SJCRH30 (cell line): ENCODE measurements around the gene IL23R. TPM values are rescaled to one million over a fixed set of nuclear protein-coding genes. Genes with fewer than 3 reads are reported as not detected.

Source experiments
- DNase-seq, 2 experiments: peaks; one replicate each; pipeline ENCODE4 v3.0.0-alpha.2; 2015 to 2020
- H3K27ac ChIP-seq: fragments of 250-450 bp; sonication (Bioruptor Pico); 2 replicates; pipeline ENCODE4 v1.5.1; 2020; ENCODE audit warnings: mild to moderate bottlenecking, moderate library complexity
- H3K27me3 ChIP-seq: fragments of 250-450 bp; sonication (Bioruptor Pico); 2 replicates; pipeline ENCODE4 v1.5.1; 2020; ENCODE audit warnings: mild to moderate bottlenecking, moderate library complexity
- H3K36me3 ChIP-seq: fragments of 250-450 bp; sonication (Bioruptor Pico); 2 replicates; pipeline ENCODE4 v1.5.1; 2020; ENCODE audit warnings: mild to moderate bottlenecking, moderate library complexity
- H3K4me1 ChIP-seq: fragments of 250-450 bp; sonication (Bioruptor Pico); 2 replicates; pipeline ENCODE4 v1.5.1; 2020; ENCODE audit warnings: mild to moderate bottlenecking, moderate library complexity
- H3K4me3 ChIP-seq: fragments of 250-450 bp; sonication (Bioruptor Pico); 2 replicates; pipeline ENCODE4 v1.5.1; 2020; ENCODE audit warnings: mild to moderate bottlenecking, moderate library complexity
- H3K9me3 ChIP-seq: fragments of 250-450 bp; sonication (Bioruptor Pico); replicated peaks from 2 replicates; pipeline ENCODE4 v1.5.1; 2020; ENCODE audit warnings: mild to moderate bottlenecking, moderate library complexity
- total RNA-seq: library from RNA; depleted of rRNA; stranded (reverse); fragments of >200 nt; shearing (Covaris generic); gene quantifications from 2 replicates; pipeline ENCODE4 v1.2.3, GENCODE V29; 2014

Gene IL23R
- total RNA-seq, 1 experiment from 2014 or later: not detected

DNA sequence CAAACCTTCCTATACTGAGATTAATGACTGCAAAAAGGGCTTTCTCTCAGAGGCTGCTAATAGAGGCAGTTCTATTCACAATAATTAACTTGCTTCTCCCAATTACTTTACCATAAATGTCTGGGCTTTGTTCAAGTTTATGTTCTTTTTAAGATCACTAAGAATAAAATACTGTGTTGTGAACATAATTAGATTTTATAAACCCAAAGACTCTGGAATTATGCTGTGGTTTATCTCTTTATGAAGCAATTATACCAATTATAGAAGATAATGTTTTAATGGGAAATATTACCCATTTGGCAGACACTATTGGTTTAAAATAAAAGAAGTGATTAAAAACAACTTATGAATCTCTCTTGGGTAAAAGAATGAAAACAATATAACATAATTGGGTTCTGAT, 97.9 kb downstream of the IL23R start:
- Histone ChIP-seq H3K9me3 (no peaks in the 10 kb centered on the region), H3K4me3 (no peak overlapping the region), H3K27me3 (no peaks in the 10 kb centered on the region), H3K36me3 (no peaks in the 10 kb centered on the region), H3K27ac (no peak overlapping the region), H3K4me1 (no peaks in the 10 kb centered on the region)
- DNase-seq: no peak

DNA sequence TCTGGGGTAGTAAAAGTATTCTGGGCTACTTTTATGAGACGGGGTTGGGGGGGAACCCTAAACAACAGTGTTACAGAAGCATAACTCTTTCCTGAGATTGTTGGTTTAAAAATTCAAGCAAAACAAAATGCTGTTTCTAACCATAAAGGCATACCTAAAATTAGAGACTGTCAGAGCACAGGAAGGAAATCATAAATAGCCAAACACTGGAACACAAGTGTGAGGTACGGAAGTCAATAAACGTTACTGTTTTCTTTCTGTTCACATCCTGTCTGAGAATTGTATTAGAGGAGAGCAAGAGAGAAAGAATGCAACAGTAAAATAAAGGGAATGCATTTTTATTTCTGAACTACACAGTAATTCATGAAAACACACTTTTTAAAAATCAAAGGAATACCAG, 98.6 kb downstream of the IL23R start:
- Histone ChIP-seq H3K27ac (no peak overlapping the region), H3K9me3 (no peaks in the 10 kb centered on the region), H3K4me3 (no peak overlapping the region), H3K4me1 (no peaks in the 10 kb centered on the region), H3K27me3 (no peaks in the 10 kb centered on the region), H3K36me3 (no peaks in the 10 kb centered on the region)
- DNase-seq: no peak

- H3K36me3 ChIP-seq: no peaks in the 10 kb centered on the region
- H3K9me3 ChIP-seq: no peaks in the 10 kb centered on the region
- DNase-seq: no peak
- H3K4me3 ChIP-seq: no peak overlapping the region
- no peak overlapping the region for H3K27ac ChIP-seq
- no peaks in the 10 kb centered on the region for H3K4me1 ChIP-seq
- H3K27me3 ChIP-seq: no peaks in the 10 kb centered on the region
These were observed 102.8 kb downstream of the IL23R start for GRCh38 chr1:67269061-67269460.

- no peak overlapping the region for H3K27ac ChIP-seq
- H3K4me1 ChIP-seq: no peaks in the 10 kb centered on the region
- H3K27me3 ChIP-seq: no peaks in the 10 kb centered on the region
- no peak overlapping the region for H3K4me3 ChIP-seq
- no peak for DNase-seq
- no peaks in the 10 kb centered on the region for H3K9me3 ChIP-seq
- H3K36me3 ChIP-seq: no peaks in the 10 kb centered on the region
These were observed 104.3 kb downstream of the IL23R start for GRCh38 chr1:67270541-67270940.

GRCh38 chr1:67273591-67273990, 107.3 kb downstream of the IL23R start:
- no peak for DNase-seq
- H3K4me1 ChIP-seq: no peaks in the 10 kb centered on the region
- H3K9me3 ChIP-seq: no peaks in the 10 kb centered on the region
- H3K27ac ChIP-seq: no peak overlapping the region
- H3K4me3 ChIP-seq: no peak overlapping the region
- H3K27me3 ChIP-seq: no peaks in the 10 kb centered on the region
- no peaks in the 10 kb centered on the region for H3K36me3 ChIP-seq

GRCh38 chr1:67274623-67275325, 108.5 kb downstream of the IL23R start:
- no peak for DNase-seq
- H3K9me3 ChIP-seq: no peaks in the 10 kb centered on the region
- no peaks in the 10 kb centered on the region for H3K36me3 ChIP-seq
- no peak overlapping the region for H3K27ac ChIP-seq
- no peaks in the 10 kb centered on the region for H3K27me3 ChIP-seq
- no peaks in the 10 kb centered on the region for H3K4me1 ChIP-seq
- no peak overlapping the region for H3K4me3 ChIP-seq

DNA sequence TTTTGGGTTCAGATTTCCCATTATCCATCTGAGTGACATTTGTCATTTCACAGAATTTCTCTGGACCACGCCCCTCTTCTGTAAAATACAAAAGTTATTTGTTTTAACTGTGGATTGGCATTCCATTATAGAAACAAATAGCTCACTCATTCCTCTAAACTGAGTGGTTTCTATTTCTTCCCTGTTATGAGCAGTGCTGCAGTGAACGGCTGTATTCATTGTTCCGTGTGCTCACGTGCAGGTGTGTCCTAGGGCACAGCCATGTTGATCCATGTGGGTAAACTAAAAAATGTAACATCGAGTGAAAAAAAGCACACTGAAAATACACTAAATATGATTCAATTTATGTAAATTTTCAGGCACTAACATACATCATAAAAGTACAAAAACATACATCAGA, 114.4 kb downstream of the IL23R start:
- no peaks in the 10 kb centered on the region for H3K9me3 ChIP-seq
- H3K4me3 ChIP-seq: no peak overlapping the region
- H3K27ac ChIP-seq: no peak overlapping the region
- no peaks in the 10 kb centered on the region for H3K27me3 ChIP-seq
- DNase-seq: no peak
- no peaks in the 10 kb centered on the region for H3K4me1 ChIP-seq
- no peaks in the 10 kb centered on the region for H3K36me3 ChIP-seq

GRCh38 chr1:67281244-67281643, 115.0 kb downstream of the IL23R start:
- Histone ChIP-seq H3K36me3 (no peaks in the 10 kb centered on the region), H3K27ac (no peak overlapping the region), H3K4me1 (no peaks in the 10 kb centered on the region), H3K27me3 (no peaks in the 10 kb centered on the region), H3K4me3 (no peak overlapping the region), H3K9me3 (no peaks in the 10 kb centered on the region)
- DNase-seq: no peak

- Histone ChIP-seq H3K9me3 (no peaks in the 10 kb centered on the region), H3K36me3 (no peaks in the 10 kb centered on the region), H3K4me1 (no peaks in the 10 kb centered on the region), H3K4me3 (no peak overlapping the region), H3K27me3 (no peaks in the 10 kb centered on the region), H3K27ac (no peak overlapping the region)
- DNase-seq: no peak
These were observed 119.7 kb downstream of the IL23R start for GRCh38 chr1:67285780-67286488.

GRCh38 chr1:67290236-67290635, 124.0 kb downstream of the IL23R start:
- H3K9me3 ChIP-seq: no peaks in the 10 kb centered on the region; the same call in 1 of the 2 replicates
- no peaks in the 10 kb centered on the region for H3K4me1 ChIP-seq
- H3K27me3 ChIP-seq: no peaks in the 10 kb centered on the region
- H3K27ac ChIP-seq: no peak overlapping the region
- no peaks in the 10 kb centered on the region for H3K36me3 ChIP-seq
- no peak overlapping the region for H3K4me3 ChIP-seq
- DNase-seq: no peak

- Histone ChIP-seq H3K36me3 (no peaks in the 10 kb centered on the region), H3K27me3 (no peaks in the 10 kb centered on the region; the same call in 1 of the 2 replicates)
- no peak for DNase-seq
These were observed 128.8 kb downstream of the IL23R start for GRCh38 chr1:67294836-67295617.

DNA sequence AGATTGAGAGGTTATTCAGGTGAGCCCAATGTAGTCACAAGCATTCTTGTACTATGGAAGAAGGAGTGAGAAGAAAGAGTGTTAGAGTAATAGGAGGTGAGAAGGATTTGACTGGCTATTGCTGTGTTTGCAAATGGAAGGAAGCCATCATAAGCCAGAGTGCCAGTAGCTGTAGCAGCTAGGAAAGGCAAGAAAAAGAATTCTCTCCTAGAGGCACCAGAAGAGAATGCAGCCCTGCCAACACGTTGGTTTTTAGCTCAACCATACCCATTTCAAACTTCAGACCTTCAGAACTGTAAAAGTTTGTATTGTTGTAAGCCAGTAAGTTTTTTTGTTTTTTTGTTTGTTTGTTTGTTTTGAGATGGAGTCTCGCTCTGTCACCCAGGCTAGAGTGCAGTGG, 132.5 kb downstream of the IL23R start:
- no peaks in the 10 kb centered on the region; the same call in 1 of the 2 replicates for H3K27me3 ChIP-seq
- no peaks in the 10 kb centered on the region; the same call in 1 of the 2 replicates for H3K9me3 ChIP-seq
- no peak overlapping the region for H3K27ac ChIP-seq
- H3K4me3 ChIP-seq: no peak overlapping the region
- no peaks in the 10 kb centered on the region for H3K36me3 ChIP-seq
- no peak for DNase-seq
- H3K4me1 ChIP-seq: no peaks in the 10 kb centered on the region

More at GRCh38 chr1:67294836-67295617, 128.8 kb downstream of the IL23R start:
- no peak overlapping the region for H3K27ac ChIP-seq
- no peaks in the 10 kb centered on the region for H3K4me1 ChIP-seq
- no peak overlapping the region for H3K4me3 ChIP-seq
- no peaks in the 10 kb centered on the region; the same call in 1 of the 2 replicates for H3K9me3 ChIP-seq

GRCh38 chr1:67299296-67299695, 133.0 kb downstream of the IL23R start:
- H3K4me1 ChIP-seq: no peaks in the 10 kb centered on the region
- no peaks in the 10 kb centered on the region; the same call in 1 of the 2 replicates for H3K27me3 ChIP-seq
- no peaks in the 10 kb centered on the region; the same call in 1 of the 2 replicates for H3K9me3 ChIP-seq
- no peak overlapping the region for H3K27ac ChIP-seq
- no peak overlapping the region for H3K4me3 ChIP-seq
- no peaks in the 10 kb centered on the region for H3K36me3 ChIP-seq
- DNase-seq: no peak

DNA sequence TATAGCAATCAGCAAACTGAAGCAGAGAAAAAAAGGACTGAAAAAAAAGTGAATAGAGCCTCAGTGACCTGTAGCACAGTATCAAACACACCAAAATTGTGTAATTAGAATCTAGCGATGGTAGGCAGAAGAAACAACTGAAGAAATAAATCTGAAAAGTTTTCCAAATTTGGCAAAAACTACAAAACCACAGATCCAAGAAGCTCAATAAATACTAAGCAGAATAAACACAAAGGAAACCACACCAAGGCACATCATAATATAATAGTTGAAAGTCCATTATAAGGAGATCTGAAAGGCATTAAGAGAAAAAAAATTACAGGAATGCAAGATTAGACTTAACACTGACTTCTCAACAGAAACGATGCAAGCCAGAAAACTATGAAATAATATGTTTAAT, 134.3 kb downstream of the IL23R start:
- Histone ChIP-seq H3K4me3 (no peak overlapping the region), H3K36me3 (no peaks in the 10 kb centered on the region), H3K27me3 (no peaks in the 10 kb centered on the region; the same call in 1 of the 2 replicates), H3K9me3 (no peaks in the 10 kb centered on the region), H3K27ac (no peak overlapping the region), H3K4me1 (no peaks in the 10 kb centered on the region)
- DNase-seq: no peak

DNA sequence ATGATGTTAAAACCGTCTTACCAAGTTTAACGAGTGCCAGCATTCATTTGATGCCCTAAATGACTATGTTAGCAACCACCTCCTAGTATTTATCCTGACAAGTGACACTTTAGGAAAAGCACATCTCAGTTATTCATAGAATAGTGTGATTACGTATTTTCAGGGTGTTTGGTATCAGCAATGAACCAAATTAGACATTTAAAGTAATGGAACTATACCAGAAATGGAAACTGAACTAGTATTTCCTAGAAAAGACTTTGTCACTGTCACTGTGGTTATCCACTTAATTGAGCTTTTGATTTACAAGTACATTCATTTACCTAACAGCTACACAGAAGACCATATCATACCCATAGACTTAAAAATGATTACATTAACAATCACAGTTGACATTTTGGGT, 137.8 kb downstream of the IL23R start:
- Histone ChIP-seq H3K27ac (no peak overlapping the region), H3K4me1 (no peaks in the 10 kb centered on the region), H3K27me3 (peaks cover 3% of the 10 kb centered on the region; the same call in 1 of the 2 replicates), H3K36me3 (no peaks in the 10 kb centered on the region), H3K4me3 (no peak overlapping the region), H3K9me3 (no peaks in the 10 kb centered on the region)
- DNase-seq: no peak
